NCI-H446 treated with DMSO at 0.1 percent for 48 hours (cell line): ENCODE data around the gene PTPRE.

Experiments
- DNase-seq: peaks from one replicate; lab custom pipeline; 2025; lab: John Stamatoyannopoulos, UW

The PTPRE gene

GRCh38 chr10:127906548-127907377 lies at the start of gene PTPRE:
Gene PTPRE, plus strand, starts transcription at chr10:127907103. Its CDS starts 133,779 bp downstream, at chr10:128040882.
- DNase-seq = no peak

- no peak for DNase-seq
Measured at GRCh38 chr10:127860592-127860991, 46.3 kb upstream of the PTPRE start.

GRCh38 chr10:127863231-127863825 lies 43.6 kb upstream of the PTPRE start:
- no peak for DNase-seq

- DNase-seq = no peak
Measured at GRCh38 chr10:127866276-127867013, 40.5 kb upstream of the PTPRE start.

- DNase-seq = no peak
Measured at GRCh38 chr10:127867805-127868204, 39.1 kb upstream of the PTPRE start.

- no peak for DNase-seq
Measured at GRCh38 chr10:127869329-127869728, 37.6 kb upstream of the PTPRE start.

- no peak for DNase-seq
Measured at GRCh38 chr10:127871631-127872010, 35.3 kb upstream of the PTPRE start.

- DNase-seq = no peak
Measured at GRCh38 chr10:127872011-127872761, 34.7 kb upstream of the PTPRE start.

GRCh38 chr10:127872871-127873600 lies 33.9 kb upstream of the PTPRE start:
- DNase-seq = no peak

- no peak for DNase-seq
Measured at GRCh38 chr10:127873901-127874470, 32.9 kb upstream of the PTPRE start.

- DNase-seq = no peak
Measured at GRCh38 chr10:127874671-127875448, 32.0 kb upstream of the PTPRE start.

GRCh38 chr10:127875449-127875765 lies 31.5 kb upstream of the PTPRE start:
- DNase-seq = no peak

GRCh38 chr10:127875916-127876315 lies 31.0 kb upstream of the PTPRE start:
- DNase-seq = no peak

GRCh38 chr10:127877116-127877515 lies 29.8 kb upstream of the PTPRE start:
- no peak for DNase-seq

- DNase-seq = no peak
Measured at GRCh38 chr10:127877699-127878098, 29.2 kb upstream of the PTPRE start.

GRCh38 chr10:127878475-127879055 lies 28.3 kb upstream of the PTPRE start:
- DNase-seq = no peak

- DNase-seq = no peak
Measured at GRCh38 chr10:127880557-127880956, 26.3 kb upstream of the PTPRE start.

GRCh38 chr10:127881262-127881661 lies 25.6 kb upstream of the PTPRE start:
- no peak for DNase-seq

- DNase-seq = no peak
Measured at GRCh38 chr10:127882391-127882790, 24.5 kb upstream of the PTPRE start.

GRCh38 chr10:127882801-127883459 lies 24.0 kb upstream of the PTPRE start:
- DNase-seq = no peak
